ENCODE measurements around the gene EMILIN1. TPM values are rescaled to one million over a fixed set of nuclear protein-coding genes. Genes with fewer than 3 reads are reported as not detected.
A peak's percentile ranks its signal among the peaks of the same experiment; 100 is the strongest.

Gene EMILIN1
- total RNA-seq = 7.4 and 9.5 TPM in 2 replicates

DNA sequence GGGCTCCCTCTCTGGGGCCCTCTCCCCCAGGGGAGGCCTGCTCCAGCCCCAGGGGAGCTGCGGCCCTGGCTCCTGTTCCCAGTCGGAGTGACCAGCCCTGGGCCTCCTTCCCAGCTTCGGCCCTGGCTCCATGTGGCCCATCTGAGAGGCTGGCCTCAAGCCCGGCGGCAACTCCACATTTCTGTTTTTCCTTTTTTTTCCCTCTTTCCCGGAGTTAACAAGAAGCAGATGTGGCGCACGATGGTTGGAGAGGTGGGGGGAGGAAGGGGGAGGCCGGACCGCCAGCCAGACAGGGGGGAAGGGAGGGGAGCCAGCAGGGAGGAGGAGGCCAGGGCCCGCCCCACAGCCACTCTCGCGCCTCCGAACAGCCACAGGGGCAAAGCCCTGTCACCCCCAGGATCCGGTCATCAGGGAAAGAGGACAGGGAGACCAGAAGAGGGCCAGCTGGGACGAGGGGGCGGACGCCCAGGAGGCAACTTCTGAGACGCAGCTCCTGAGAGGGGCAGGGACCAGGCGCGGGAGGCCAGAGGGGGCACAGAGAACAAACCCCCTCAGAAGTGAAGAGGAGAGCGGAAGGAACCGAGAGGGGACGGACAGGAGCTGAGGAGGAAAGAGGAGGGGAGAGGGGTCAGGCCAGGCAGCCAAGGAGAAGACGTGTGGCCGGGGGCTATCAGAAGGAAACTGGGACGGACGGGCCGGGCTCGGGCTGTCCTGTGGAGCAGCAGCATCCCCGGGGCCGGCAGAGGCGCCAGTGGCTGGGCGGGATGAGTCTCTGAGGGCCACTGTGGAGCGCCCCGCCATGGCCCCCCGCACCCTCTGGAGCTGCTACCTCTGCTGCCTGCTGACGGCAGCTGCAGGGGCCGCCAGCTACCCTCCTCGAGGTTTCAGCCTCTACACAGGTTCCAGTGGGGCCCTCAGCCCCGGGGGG, at the start of gene EMILIN1:
Gene EMILIN1 (plus strand): TSS at position 349 of the 928 bp plus-strand sequence. CDS start 451 bp downstream, at position 800.
- Histone ChIP-seq H3K4me3 (ENCODE audit: low read depth, low read length) (peak within 1 kb of the TSS; percentile 8), H3K36me3 (ENCODE audit: control insufficient read depth, insufficient read depth, low read length) (no peaks in the 10 kb centered on the region), H3K27me3 (ENCODE audit: control insufficient read depth, insufficient read depth, low read length) (no peaks in the 10 kb centered on the region)
- TF ChIP-seq, protein P1, sequence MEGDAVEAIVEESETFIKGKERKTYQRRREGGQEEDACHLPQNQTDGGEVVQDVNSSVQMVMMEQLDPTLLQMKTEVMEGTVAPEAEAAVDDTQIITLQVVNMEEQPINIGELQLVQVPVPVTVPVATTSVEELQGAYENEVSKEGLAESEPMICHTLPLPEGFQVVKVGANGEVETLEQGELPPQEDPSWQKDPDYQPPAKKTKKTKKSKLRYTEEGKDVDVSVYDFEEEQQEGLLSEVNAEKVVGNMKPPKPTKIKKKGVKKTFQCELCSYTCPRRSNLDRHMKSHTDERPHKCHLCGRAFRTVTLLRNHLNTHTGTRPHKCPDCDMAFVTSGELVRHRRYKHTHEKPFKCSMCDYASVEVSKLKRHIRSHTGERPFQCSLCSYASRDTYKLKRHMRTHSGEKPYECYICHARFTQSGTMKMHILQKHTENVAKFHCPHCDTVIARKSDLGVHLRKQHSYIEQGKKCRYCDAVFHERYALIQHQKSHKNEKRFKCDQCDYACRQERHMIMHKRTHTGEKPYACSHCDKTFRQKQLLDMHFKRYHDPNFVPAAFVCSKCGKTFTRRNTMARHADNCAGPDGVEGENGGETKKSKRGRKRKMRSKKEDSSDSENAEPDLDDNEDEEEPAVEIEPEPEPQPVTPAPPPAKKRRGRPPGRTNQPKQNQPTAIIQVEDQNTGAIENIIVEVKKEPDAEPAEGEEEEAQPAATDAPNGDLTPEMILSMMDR (IDR thresholded peaks at IDR 0.05; ENCODE audit: insufficient read depth, low read length, poor library complexity, severe bottlenecking) = no peak
- DNase-seq (ENCODE audit: low read depth) = no peak

DNA sequence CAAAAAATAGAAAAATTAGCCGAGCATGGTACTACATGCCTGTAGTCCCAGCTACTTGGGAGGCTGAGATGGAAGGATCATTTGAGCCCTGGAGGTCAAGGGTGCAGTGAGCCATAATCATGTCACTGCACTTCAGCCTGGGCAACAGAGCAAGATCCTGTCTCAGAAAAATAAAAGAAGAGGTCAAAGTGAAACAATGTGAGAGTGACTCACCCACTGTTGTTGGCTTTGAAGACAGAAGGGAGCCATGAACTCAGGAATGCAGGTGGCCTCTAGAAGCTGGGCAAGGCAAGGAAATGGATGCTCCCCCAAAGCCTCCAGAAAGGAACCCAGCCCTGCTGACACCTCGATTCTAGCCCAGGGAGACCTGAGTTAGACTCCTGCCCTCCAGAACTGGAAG, 49.4 kb upstream of the EMILIN1 start:
- TF ChIP-seq, protein P1 (IDR thresholded peaks at IDR 0.05; ENCODE audit: insufficient read depth, low read length, poor library complexity, severe bottlenecking) = no peak
- DNase-seq (ENCODE audit: low read depth) = no peak
- no peaks in the 10 kb centered on the region for H3K36me3 ChIP-seq (ENCODE audit: control insufficient read depth, insufficient read depth, low read length)

DNA sequence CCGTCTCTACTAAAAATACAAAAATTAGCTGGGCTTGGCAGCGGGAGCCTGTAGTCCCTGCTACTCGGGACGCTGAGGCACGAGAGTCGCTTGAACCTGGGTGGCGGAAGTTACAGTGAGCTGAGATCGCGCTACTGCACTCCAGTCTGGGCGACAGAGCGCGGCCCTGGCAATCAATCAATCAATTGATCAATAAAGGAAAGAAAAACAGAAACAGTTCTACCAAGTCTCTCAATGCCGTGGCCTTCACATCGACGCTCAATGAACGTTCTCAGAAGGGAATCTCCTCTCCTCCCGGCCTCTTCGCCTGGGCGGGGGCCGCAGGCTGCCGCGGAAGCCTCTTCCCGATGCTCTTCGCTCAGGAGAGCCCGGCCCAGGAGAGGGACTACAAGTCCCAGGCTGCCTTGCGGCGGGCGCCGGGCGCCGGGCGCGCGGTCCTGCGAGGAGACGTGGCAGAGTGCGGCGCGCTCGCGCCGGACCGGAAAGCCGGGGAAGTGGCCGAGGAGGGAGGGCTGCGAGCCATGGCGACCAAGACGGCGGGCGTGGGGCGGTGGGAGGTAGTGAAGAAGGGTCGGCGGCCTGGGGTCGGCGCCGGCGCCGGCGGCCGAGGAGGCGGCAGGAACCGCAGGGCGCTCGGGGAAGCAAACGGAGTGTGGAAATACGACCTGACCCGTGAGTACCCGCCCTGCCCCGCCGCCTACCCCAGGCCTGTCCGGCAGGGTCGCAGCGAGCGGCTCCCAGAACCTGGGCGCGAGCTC, 45.7 kb upstream of the EMILIN1 start, which contains the start of gene TMEM214:
Gene TMEM214 (plus strand): TSS at position 471 of the 758 bp plus-strand sequence. CDS start 51 bp downstream, at position 522.
- DNase-seq (ENCODE audit: low read depth) = peak; percentile 54
- TF ChIP-seq, protein P1 (IDR thresholded peaks at IDR 0.05; ENCODE audit: insufficient read depth, low read length, poor library complexity, severe bottlenecking) = no peak
- Histone ChIP-seq H3K4me3 (ENCODE audit: low read depth, low read length) (peak within 1 kb of the TSS; percentile 78), H3K36me3 (ENCODE audit: control insufficient read depth, insufficient read depth, low read length) (peaks cover 1% of the 10 kb centered on the region), H3K27me3 (ENCODE audit: control insufficient read depth, insufficient read depth, low read length) (no peaks in the 10 kb centered on the region)

More for the DNA sequence above, 49.4 kb upstream of the EMILIN1 start:
- H3K4me3 ChIP-seq (ENCODE audit: low read depth, low read length) = no peak overlapping the region
- no peaks in the 10 kb centered on the region for H3K27me3 ChIP-seq (ENCODE audit: control insufficient read depth, insufficient read depth, low read length)

DNA sequence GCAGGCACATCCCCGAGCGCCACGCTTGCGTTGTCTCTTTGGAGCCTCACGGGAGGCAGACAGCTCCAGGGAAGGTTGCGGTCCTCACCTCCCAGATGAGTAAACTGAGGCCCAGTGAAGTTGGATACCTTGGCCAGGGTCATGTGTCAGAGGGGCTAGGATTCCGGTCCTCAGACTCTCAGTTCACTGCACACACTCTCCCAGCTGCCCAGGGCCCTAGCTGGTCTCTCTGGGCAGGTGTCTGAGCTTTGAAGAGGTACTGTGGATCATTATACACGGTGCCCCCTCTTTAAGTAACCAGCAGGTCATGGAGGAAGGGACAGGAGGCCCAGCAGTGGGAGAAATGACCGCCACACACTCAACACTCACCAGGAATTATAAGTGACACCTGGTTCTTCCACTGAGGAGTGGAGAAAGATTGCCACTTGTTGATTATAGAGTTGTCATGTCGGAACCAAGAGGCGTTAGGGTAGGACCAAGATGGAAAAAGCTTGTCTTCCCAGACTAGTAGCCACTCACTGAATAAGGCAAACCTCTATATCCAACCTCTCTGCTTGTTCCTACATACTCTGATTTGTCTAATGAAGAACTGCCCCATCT, 45.1 kb upstream of the EMILIN1 start:
- Histone ChIP-seq H3K4me3 (ENCODE audit: low read depth, low read length) (peak overlapping the region; percentile 78), H3K27me3 (ENCODE audit: control insufficient read depth, insufficient read depth, low read length) (no peaks in the 10 kb centered on the region), H3K36me3 (ENCODE audit: control insufficient read depth, insufficient read depth, low read length) (peaks cover 1% of the 10 kb centered on the region)
- TF ChIP-seq, protein P1 (IDR thresholded peaks at IDR 0.05; ENCODE audit: insufficient read depth, low read length, poor library complexity, severe bottlenecking) = no peak
- no peak for DNase-seq (ENCODE audit: low read depth)

DNA sequence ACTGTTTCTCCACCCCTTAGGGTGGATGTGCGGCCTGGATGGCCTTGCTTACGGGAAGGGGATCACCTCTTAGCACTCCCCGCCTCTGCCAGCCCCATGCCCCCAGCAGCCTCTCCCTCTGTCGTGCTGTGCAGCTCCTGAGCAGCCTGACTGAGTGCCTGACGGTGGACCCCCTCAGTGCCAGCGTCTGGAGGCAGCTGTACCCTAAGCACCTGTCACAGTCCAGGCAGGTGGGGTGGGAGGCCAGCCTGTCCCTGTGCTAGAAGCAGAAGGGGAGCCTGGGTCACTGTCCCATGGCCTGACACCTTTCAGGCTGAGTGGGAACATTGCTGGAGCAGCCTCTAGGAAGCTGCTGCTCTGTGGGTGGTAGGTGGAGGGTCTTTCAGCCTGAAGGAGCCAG, 40.4 kb upstream of the EMILIN1 start:
- H3K4me3 ChIP-seq (ENCODE audit: low read depth, low read length) = no peak overlapping the region
- H3K36me3 ChIP-seq (ENCODE audit: control insufficient read depth, insufficient read depth, low read length) = peaks cover 3% of the 10 kb centered on the region
- H3K27me3 ChIP-seq (ENCODE audit: control insufficient read depth, insufficient read depth, low read length) = no peaks in the 10 kb centered on the region
- no peak for DNase-seq (ENCODE audit: low read depth)
- TF ChIP-seq, protein P1 (IDR thresholded peaks at IDR 0.05; ENCODE audit: insufficient read depth, low read length, poor library complexity, severe bottlenecking) = no peak
